GM19372 (cell line): ENCODE results near the gene DSN1.

Experiments used
- ATAC-seq: cut with Tn5 transposase; IDR thresholded peaks from one replicate; pipeline ENCODE4 v1.9.1; 2021; ENCODE audit warnings: mild to moderate bottlenecking, low read depth, moderate library complexity; ENCODE audit not compliant: unreplicated experiment

The DSN1 gene

GRCh38 chr20:36796875-36797274 lies 23.3 kb upstream of the DSN1 start:
- no peak for ATAC-seq

DNA sequence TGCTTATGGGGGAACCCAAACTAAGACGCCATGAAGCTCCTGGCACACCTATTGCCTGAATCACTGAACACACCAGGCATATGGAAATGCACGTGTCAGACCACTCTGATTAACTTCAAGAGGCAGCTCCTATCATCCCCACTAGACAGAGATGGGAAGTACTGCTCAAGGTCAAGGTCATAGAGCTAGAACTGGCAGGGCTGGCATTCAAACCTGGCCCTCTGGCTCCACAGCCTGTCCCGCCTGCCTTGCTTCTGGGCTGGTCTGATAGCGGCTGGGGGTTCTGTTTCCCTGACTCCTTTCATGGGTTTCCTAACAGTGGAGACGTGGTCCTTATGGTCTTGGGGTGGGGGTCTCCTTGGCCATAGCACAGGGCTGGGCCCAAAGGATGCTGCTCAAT lies 22.6 kb upstream of the DSN1 start:
- ATAC-seq: no peak

DNA sequence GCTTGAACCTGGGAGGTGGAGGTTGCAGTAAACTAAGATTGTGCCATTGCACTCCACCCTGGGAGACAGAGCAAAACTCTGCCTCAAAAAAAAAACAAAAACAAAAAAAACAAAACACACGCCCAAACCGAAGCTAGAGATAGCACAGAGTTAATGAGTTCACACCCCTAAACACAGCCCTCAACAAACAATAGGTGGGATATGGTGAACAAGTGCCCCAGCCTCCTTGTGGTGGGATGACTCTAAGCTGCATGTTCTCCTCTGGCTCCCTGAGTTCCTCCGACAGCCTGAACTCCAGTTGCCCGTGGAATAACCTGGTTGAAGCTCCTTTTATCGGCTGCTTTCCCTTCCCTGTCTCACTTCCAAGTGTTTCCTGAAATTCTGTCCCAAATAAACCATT lies 22.1 kb upstream of the DSN1 start:
- no peak for ATAC-seq

DNA sequence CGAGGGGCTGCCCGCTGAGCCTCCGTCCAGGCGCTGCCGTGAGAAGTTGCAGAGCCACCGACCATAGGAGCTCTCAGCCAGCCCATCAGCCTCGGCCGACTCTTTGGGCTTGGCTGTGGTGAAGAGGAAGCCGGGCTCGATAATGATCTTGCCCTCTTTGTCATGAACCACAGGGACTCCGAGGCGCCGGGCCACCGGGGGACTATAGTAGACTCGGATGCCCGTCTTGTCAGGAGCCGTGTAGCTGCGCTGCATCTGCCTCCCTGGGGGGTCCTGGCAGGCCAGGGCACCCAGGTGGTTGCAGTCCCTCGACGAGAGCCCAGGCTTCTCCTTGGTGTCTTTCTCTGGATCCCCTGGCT lies 20.5 kb upstream of the DSN1 start:
- no peak for ATAC-seq

DNA sequence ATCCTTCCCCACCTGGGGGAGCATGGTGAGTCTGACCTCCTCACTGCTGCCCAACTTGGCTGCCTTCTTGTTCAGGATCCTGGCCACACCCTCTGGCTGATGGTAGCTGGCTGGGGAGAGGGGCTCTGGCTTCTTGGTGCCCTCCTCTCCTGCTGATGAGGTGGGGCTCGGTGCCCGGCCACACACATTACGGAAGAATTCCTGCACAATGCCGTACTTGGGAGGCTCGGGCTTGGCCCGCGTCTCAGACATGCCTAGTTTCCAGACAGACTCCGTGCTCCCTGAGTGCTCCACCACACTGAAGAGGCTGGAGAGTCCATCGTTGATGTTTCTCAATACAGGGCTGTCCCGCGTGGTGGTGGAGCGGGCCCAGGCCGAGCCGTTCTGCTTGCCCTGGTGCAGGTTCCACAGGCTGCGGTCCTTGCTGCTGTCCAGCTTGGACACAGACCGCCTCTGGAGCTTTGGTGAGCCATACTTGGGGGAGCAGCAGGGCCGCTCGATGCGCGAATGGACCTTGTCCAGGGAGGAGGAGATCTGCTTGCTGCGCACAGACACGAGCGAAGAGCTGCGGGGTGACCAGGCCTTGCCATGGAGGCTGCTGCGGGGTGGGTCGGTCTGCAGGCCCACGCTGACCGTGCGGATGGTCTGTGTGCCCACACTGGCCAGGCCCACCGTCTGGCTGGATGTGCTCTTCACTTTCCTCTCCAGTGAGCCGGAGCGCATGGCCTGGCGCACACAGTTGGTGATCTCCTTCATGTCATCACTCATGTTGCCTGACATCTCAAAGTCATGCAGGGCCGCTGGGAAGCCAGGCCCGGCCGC lies 19.9 kb upstream of the DSN1 start:
- no peak for ATAC-seq

DNA sequence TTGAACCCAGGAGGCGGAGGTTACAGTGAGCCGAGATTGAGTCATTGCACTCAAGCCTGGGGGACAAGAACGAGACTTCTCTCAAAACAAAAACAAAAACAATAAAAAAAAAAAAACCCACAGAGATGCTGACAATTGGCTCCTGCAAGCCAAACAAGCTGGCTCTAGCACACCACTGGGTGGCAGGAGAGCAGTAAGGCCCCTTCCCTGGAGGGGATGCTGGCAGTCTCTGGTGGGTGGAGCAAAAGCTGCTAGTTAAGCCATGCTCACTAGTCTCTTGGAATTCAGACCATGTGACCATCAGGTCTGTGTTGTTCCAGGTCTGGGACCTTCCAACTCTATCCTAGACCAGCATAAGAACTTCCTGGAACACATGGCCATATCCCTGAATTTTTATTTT lies 18.9 kb upstream of the DSN1 start:
- ATAC-seq: no peak

DNA sequence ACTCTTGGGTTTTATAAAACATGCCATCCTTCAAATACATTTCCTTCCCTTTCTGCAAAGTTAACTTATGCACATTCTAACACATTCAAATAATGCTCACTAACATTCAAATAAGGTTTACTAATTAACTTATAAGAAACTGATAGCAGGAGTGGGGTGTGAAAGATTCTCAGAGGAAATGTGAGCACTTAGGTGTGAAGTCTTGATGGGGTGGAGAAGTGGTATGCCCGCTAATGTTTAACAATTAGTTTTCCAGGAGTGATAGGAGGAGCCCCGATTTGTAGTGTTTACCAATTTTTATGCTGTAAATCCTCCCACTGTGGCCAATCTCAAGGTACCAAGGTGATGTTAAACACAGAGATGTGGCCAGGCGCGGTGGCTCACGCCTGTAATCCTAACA lies 18.3 kb upstream of the DSN1 start:
- ATAC-seq: no peak

- ATAC-seq: no peak
Measured at GRCh38 chr20:36786663-36787062, 13.1 kb upstream of the DSN1 start.

- ATAC-seq: no peak
Measured at GRCh38 chr20:36786246-36786645, 12.7 kb upstream of the DSN1 start.

DNA sequence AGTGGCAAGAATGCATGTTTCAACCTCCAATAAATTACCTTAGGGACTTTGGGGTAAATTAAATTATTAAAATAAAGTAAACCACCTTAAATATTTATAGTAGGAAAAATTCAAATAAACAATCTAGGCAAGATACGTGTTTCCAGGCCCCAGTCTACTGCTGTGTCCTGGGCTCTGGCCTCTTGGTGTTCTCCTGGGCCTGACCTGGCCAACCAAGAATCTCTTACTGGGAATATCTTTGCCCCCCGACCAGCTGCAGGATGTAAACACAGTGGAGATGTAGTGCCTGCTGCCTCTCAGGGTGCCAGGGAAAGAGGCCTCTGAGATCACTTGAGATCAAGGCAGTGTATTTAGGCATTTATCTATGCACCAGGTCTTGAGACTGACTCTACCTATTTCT lies 11.7 kb upstream of the DSN1 start:
- no peak for ATAC-seq

GRCh38 chr20:36784900-36785299 lies 11.3 kb upstream of the DSN1 start:
- ATAC-seq: no peak

DNA sequence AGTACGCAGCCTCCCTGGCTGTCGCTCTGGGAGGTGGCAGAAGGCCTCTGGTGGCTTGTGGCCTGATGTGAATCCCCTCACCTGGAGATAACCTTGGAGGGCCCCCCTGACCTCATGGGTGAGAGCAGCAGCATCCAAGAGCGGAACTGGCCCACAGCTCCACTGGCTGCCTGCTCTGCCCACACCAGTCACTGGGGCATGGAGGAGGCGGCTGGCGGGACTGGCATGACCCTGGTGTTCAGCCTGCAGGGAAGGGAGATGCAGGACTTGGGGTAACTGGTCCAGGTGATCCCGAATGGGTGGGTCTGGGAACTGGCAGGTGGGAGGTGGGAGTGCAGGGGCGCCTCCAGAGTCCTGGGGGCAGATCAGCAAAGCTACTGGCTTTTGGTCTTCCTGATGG lies 10.6 kb upstream of the DSN1 start:
- ATAC-seq: no peak

GRCh38 chr20:36779656-36780025 lies 6.1 kb upstream of the DSN1 start:
- ATAC-seq: no peak

DNA sequence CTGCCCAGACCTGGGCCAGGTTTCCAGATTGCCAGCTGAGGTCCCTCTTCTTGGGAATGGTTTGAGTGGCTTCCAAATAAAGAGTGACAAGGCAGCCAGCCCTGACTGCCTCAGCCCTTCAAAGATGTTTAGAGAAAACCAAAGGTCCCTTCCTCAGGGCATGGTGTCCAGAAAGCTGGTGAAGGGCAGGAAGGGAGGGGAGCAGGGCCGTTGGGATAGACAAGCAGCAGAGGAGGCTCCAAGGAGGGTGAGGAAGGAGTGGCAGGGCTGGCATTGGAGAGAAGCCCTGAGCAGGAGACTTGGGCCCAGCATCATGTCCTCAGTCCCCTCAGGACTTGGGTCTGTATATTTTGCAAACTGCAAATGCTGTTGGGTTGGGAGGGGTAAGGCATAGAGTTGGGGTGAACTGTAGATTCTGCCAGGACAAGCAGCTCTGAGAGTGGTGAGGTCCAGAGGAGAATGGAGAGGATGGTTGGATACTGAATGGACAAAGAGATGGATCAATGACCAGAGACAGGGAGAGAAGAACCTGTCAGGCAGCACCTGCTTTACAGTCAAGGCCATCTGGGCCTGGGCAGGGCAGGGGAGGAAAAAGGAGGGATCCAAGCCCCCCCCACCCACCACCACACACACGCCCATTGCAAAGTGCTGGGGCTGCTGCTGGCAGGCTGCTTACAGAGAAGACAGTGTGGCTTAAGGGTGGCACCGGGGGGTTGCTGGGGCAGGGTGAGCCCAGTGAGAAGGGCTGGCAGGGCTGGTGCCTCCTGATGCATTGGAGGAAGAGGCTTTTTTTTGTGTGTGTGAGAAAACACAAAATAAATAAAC lies 5.5 kb upstream of the DSN1 start:
- no peak for ATAC-seq

DNA sequence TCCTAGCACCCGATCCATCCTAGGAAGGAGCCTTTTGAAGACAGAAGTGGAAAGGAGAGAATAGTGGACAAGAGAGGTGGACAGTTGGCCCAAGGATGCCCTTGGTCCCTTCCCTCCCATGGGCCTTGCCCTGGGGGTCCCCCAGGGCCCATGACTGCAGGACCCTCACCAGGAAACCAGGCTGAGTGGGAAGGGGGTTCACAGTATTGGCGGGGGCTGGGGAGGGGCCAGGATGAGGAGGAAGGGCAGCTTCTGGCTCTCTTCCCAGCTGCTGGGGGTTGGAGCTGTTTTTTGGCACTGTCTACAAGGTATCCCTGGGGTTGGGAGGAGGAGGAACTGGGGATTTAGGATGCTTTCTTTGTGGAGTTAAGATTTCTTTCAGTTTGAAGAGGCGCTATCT lies 4.0 kb upstream of the DSN1 start:
- ATAC-seq: no peak

DNA sequence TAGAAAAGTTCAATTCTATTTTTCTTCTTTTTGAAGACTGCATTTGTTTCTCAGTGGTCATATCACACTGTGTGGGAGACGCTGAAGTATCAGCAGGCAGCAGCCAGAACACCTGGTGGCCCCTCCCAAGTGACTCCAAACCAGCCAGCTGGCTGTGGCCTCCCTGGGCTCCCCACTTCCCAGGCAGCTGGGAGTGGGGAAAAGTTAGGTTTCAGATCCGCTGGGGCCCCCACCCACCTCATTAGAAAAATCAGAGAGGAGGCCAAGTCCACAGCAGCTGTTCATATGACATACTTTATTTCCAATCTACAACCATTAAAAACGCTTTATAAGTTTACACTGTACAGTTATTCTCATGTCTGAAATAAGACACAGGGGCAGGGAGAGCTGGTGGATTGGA lies 3.6 kb upstream of the DSN1 start:
- no peak for ATAC-seq

DNA sequence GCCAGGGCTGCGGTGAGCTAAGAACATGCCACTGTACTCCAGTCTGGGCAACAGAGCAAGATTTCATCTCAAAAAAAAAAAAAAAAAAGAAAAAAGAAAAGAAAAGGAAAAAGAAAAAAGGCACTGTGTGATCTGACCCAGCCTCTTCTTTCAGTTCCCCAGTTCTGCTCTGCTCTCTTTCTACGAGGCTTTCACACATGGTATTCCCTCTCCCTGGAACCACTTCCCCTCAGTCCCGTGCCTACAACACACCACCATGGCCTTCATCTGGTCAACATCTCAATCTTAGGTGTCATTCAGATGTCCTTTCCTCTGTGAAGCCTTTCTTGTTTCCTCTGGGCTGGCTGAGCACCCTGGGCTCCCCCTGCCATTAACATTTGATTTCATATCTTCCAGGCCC lies 2.3 kb upstream of the DSN1 start:
- no peak for ATAC-seq

DNA sequence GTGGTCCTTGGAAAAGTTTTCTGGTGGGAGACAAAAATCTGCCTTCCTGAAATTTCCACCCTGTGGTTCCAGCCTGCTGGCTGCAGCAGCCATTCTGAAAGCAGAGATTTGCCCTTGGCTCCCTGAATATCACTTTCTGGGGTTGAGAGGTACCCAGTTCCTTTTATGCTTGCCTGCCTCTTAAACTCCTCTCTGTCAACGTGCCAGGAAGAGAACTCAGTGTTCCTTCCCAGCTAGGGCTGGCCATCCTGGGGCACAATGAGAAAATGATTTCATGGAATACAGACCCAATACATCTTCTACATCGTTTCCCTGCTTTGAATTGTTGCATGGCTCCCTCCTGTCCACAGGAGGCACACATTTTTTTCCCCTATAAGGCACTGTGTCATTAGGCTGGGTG lies 1.6 kb upstream of the DSN1 start:
- ATAC-seq: no peak

- ATAC-seq: no peak
Measured at GRCh38 chr20:36773107-36773596, 411 bp downstream of the DSN1 start.

- ATAC-seq: no peak
Measured at GRCh38 chr20:36770680-36771079, 2.9 kb downstream of the DSN1 start.

- no peak for ATAC-seq
Measured at GRCh38 chr20:36768768-36769430, 4.7 kb downstream of the DSN1 start.
